B cell (primary cell): ENCODE measurements around the gene NCBP3. TPM values are rescaled to one million over a fixed set of nuclear protein-coding genes. Genes with fewer than 3 reads are reported as not detected.

Experiments
- ATAC-seq: fragments of 200-7000 bp; cut with Tn5 transposase; one replicate; pipeline ENCODE4 v1.10.0; 2021; ENCODE audit warnings: low read depth, mild to moderate bottlenecking, moderate number of reproducible peaks, moderate library complexity
- CTCF ChIA-PET: fragments of 350-600 bp; sonication (Branson Sonifier 250); formaldehyde crosslinking; loops from one replicate; lab custom pipeline; 2021; ENCODE audit warnings: antibody characterized with exemption, inconsistent platforms; lab: Charles Lee
- POLR2A ChIA-PET: fragments of 350-600 bp; sonication (Branson Sonifier 250); formaldehyde crosslinking; loops from one replicate; lab custom pipeline; 2021; ENCODE audit warnings: antibody characterized with exemption; lab: Charles Lee
- DNase-seq: peaks from one replicate; pipeline ENCODE4 v3.0.0; 2013
- H2AFZ ChIP-seq: 2 replicates; pipeline ENCODE4 v1.6.1; 2012; ENCODE audit warnings: mild to moderate bottlenecking, low read depth, low read length; ENCODE audit not compliant: insufficient read depth, poor library complexity, severe bottlenecking
- H3K27ac ChIP-seq, 2 donors: 1 replicate in 1 of 2; 2 replicates in 1 of 2; pipeline ENCODE4 v1.5.1; 2012 to 2013; ENCODE audit warnings: low read length in 2 of 2, mild to moderate bottlenecking in 2 of 2, moderate library complexity in 1 of 2
- H3K27me3 ChIP-seq, 4 experiments: fragments of 200-600 bp in 1 of 4; sonication (generic) in 1 of 4; replicated peaks in 1 of 4; 1 replicate in 2 of 4; 2 replicates in 2 of 4; pipeline versions ENCODE4 v1.6.1 to v1.7.0; 2013 to 2016; ENCODE audit warnings: low read length in 3 of 4, mild to moderate bottlenecking in 2 of 4, mixed read lengths in 1 of 4, moderate library complexity in 1 of 4; ENCODE audit not compliant: insufficient read depth in 4 of 4, control insufficient read depth in 3 of 4; ENCODE audit errors: control extremely low read depth in 1 of 4
- H3K36me3 ChIP-seq, 2 experiments: replicated peaks in 1 of 2; 1 replicate in 1 of 2; 2 replicates in 1 of 2; pipeline versions ENCODE4 v1.6.1 to v1.7.1; 2013; ENCODE audit warnings: low read length in 1 of 2; ENCODE audit not compliant: insufficient read depth in 2 of 2, control insufficient read depth in 1 of 2; ENCODE audit errors: control extremely low read depth in 1 of 2, extremely low read depth in 1 of 2
- H3K4me1 ChIP-seq, 2 donors: fragments of 200-600 bp in 1 of 2; sonication (generic) in 1 of 2; 1 replicate in 1 of 2; 2 replicates in 1 of 2; pipeline versions ENCODE4 v1.5.1 to v1.6.1; 2013 to 2017; ENCODE audit warnings: low read length in 2 of 2; ENCODE audit not compliant: control insufficient read depth in 2 of 2, insufficient read depth in 2 of 2
- H3K4me2 ChIP-seq: replicated peaks from 2 replicates; pipeline ENCODE3; 2012; ENCODE audit warnings: mild to moderate bottlenecking, low read depth, low read length; ENCODE audit not compliant: poor library complexity, severe bottlenecking
- H3K4me3 ChIP-seq, 5 experiments: fragments of 200-600 bp in 1 of 5; sonication (generic) in 1 of 5; 1 replicate in 3 of 5; 2 replicates in 2 of 5; pipeline versions ENCODE4 v1.5.1 to v1.7.0; 2011 to 2016; ENCODE audit warnings: low read length in 4 of 5, mild to moderate bottlenecking in 4 of 5, low read depth in 2 of 5, control low read depth in 1 of 5, moderate library complexity in 1 of 5; ENCODE audit not compliant: insufficient read depth in 1 of 5; ENCODE audit errors: control extremely low read depth in 1 of 5, extremely low read depth in 1 of 5
- H3K79me2 ChIP-seq: fragments of 200-600 bp; sonication (generic); one replicate; pipeline ENCODE4 v1.6.0; 2016; ENCODE audit warnings: low read length; ENCODE audit not compliant: control insufficient read depth, insufficient read depth
- H3K9ac ChIP-seq: fragments of 200-600 bp; sonication (generic); 2 replicates; pipeline ENCODE4 v1.6.1; 2017; ENCODE audit warnings: mild to moderate bottlenecking, low read length, moderate library complexity
- H3K9me3 ChIP-seq, 3 donors: one replicate each; pipeline versions ENCODE4 v1.6.1 to v1.7.1; 2013; ENCODE audit warnings: low read length in 2 of 3; ENCODE audit not compliant: control insufficient read depth in 2 of 3, insufficient read depth in 1 of 3; ENCODE audit errors: control extremely low read depth in 1 of 3
- H4K20me1 ChIP-seq: 2 replicates; pipeline ENCODE4 v1.6.0; 2012; ENCODE audit warnings: mild to moderate bottlenecking, low read length; ENCODE audit not compliant: insufficient read depth, control insufficient read depth, poor library complexity, severe bottlenecking
- H3K27ac Mint-ChIP-seq: one replicate; pipeline ENCODE4 v1.8.0; 2021; ENCODE audit warnings: mixed read lengths
- H3K27me3 Mint-ChIP-seq: one replicate; pipeline ENCODE4 v1.8.0; 2021; ENCODE audit warnings: mixed read lengths
- H3K4me1 Mint-ChIP-seq: one replicate; pipeline ENCODE4 v1.8.0; 2021; ENCODE audit warnings: mixed read lengths
- H3K4me3 Mint-ChIP-seq: one replicate; pipeline ENCODE4 v1.8.0; 2021; ENCODE audit warnings: mixed read lengths
- H3K9me3 Mint-ChIP-seq: one replicate; pipeline ENCODE4 v1.8.0; 2022; ENCODE audit warnings: mixed read lengths; ENCODE audit not compliant: insufficient read depth
- EZH2 ChIP-seq: IDR thresholded peaks from 2 replicates; pipeline ENCODE4 v1.6.1; 2012; ENCODE audit warnings: borderline replicate concordance, low read depth, mild to moderate bottlenecking, moderate library complexity, low read length; ENCODE audit not compliant: insufficient read depth, poor library complexity, severe bottlenecking
- WGBS: methylation state at CpG from one replicate; pipeline ENCODE4 v1.1.5; 2013; ENCODE audit warnings: missing lambda C conversion rate; ENCODE audit not compliant: insufficient coverage; 5-methylcytosine and 5-hydroxymethylcytosine counted together
- intact Hi-C: fragments of 100-400 bp; cut with micrococcal nuclease; formaldehyde crosslinking; loops from one replicate; pipeline ENCODE4 v1.10.0; 2022
- polyA plus RNA-seq: library from polyadenylated mRNA; depleted of rRNA; stranded (reverse); fragments of >200 nt; gene quantifications from 2 replicates; pipeline ENCODE4 v1.2.3, GENCODE V29; 2012
- total RNA-seq, 2 donors: library from RNA; stranded (reverse); fragments of 120-200 nt in 1 of 2; gene quantifications; 1 replicate in 1 of 2; 2 replicates in 1 of 2; pipeline versions ENCODE4 v1.2.3 to v1.2.4, GENCODE V29; 2013 to 2022
- TF ChIP-seq, protein P1 (sequence below): fragments of 200-600 bp; IDR thresholded peaks from one replicate; pipeline ENCODE4 v1.8.0; 2022; ENCODE audit warnings: antibody characterized with exemption, mild to moderate bottlenecking

Gene NCBP3
- total and polyA plus RNA-seq, 2 donors (not counting 1 experiment from before 2014, with no cell fraction given), result 11.1 to 71.7 TPM

DNA sequence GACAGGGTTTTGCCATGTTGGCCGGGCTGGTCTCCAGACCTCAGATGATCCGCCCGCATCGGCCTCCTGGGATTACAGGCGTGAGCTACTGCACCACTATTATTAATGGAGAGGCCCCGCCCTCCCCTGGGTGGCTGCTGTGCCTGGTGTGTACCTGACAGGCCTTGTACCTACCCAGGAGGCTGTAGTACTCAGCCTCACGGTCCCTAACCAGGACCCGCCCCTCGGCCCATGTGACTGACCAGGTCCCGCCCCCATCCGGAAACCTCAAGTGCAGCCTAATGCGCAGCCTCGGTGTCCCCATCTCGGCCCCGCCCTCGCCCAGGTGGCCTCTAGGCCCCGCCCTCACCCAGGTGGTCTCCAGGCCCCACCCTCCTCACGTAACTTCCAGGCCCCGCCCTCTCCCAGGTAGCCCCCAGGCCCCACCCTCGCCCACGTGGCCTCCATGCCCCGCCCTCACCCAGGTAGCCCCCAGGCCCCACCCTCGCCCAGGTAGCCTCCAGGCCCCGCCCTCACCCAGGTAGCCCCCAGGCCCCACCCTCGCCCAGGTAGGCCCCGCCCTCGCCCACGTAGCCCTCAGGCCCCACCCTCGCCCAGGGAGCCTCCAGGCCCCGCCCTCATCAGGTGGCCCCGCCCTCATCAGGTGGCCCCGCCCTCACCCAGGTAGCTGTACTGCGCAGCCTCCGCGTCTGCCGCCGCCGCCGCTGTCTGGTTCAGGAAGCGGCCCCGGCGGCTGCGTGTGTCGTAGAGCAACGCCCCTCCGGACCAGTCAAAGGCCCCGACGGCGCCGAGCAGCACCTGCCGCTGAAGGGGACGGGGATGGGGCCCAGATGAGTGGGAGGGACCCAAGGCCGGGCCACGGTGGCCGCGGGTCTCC lies 91.3 kb downstream of the NCBP3 start:
- Histone ChIP-seq H3K27me3 (no peaks in the 10 kb centered on the region), H3K4me3 (peak overlapping the region in 4 of 5 experiments; percentile 28 to 57 (median 44)), H2AFZ (peak overlapping the region; percentile 87), H3K27ac (peak overlapping the region in 1 of 2 donors; percentile 46), H3K9ac (peak overlapping the region; percentile 64), H3K4me1 (peaks cover 3 to 32% of the 10 kb centered on the region in 2 donors), H3K4me2 (peak overlapping the region; percentile 92), H3K9me3 (peaks cover 0 to 11% (median 0%) of the 10 kb centered on the region in 3 donors), H3K79me2 (no peaks in the 10 kb centered on the region), H3K36me3 (no peaks in the 10 kb centered on the region), H4K20me1 (no peaks in the 10 kb centered on the region)
- Mint-ChIP-seq H3K27me3 (no peaks in the 10 kb centered on the region), H3K27ac (peak overlapping the region; percentile 59), H3K4me1 (peaks cover 22% of the 10 kb centered on the region), H3K9me3 (no peaks in the 10 kb centered on the region), H3K4me3 (peak overlapping the region; percentile 56)
- no peak for TF ChIP-seq EZH2
- TF ChIP-seq, protein P1, sequence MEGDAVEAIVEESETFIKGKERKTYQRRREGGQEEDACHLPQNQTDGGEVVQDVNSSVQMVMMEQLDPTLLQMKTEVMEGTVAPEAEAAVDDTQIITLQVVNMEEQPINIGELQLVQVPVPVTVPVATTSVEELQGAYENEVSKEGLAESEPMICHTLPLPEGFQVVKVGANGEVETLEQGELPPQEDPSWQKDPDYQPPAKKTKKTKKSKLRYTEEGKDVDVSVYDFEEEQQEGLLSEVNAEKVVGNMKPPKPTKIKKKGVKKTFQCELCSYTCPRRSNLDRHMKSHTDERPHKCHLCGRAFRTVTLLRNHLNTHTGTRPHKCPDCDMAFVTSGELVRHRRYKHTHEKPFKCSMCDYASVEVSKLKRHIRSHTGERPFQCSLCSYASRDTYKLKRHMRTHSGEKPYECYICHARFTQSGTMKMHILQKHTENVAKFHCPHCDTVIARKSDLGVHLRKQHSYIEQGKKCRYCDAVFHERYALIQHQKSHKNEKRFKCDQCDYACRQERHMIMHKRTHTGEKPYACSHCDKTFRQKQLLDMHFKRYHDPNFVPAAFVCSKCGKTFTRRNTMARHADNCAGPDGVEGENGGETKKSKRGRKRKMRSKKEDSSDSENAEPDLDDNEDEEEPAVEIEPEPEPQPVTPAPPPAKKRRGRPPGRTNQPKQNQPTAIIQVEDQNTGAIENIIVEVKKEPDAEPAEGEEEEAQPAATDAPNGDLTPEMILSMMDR, result no peak
- intact Hi-C loops, result loop anchor here (1.0 kb wide), 1 partner anchor 11 kb away; no protein-coding TSS in a partner anchor
- WGBS, result 16% methylated on average over 47 of the region's 56 CpGs
- ChIA-PET CTCF (interaction anchor here (1.4 to 20.4 kb wide), 2 partner anchors 18 to 42 kb away, joined by 3 to 176 read pairs; no protein-coding TSS in a partner anchor), POLR2A (interaction anchor here (0.6 to 1.5 kb wide), 7 partner anchors 10 to 92 kb away, joined by 3 to 9 read pairs (median 4); no protein-coding TSS in a partner anchor)
- ATAC-seq (peak; percentile 93), DNase-seq (peak; percentile 89)

DNA sequence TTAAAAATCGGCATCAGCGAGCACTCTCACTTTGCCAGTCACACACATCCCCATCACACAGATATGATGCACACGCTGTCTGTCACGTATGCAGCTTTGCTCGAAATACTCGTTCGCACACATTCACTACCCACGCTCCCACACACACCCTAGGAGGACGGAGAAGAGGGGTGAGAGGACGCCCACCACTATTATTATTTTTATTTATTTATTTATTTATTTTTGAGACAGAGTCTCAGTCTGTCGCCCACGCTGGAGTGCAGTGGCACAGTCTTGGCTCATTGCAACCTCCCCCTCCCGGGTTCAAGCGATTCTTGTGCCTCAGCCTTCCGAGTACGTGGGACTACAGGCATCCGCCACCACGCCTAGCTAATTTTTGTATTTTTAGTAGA lies 92.0 kb downstream of the NCBP3 start:
- Histone ChIP-seq H3K27ac (no peak overlapping the region), H3K9me3 (peaks cover 0 to 6% (median 0%) of the 10 kb centered on the region in 3 donors), H3K79me2 (no peaks in the 10 kb centered on the region), H3K36me3 (no peaks in the 10 kb centered on the region), H3K4me2 (no peak overlapping the region), H3K27me3 (no peaks in the 10 kb centered on the region), H3K4me1 (peaks cover 3 to 32% of the 10 kb centered on the region in 2 donors), H2AFZ (no peak overlapping the region), H4K20me1 (no peaks in the 10 kb centered on the region), H3K4me3 (no peak overlapping the region), H3K9ac (no peak overlapping the region)
- Mint-ChIP-seq H3K4me1 (peaks cover 22% of the 10 kb centered on the region), H3K27me3 (no peaks in the 10 kb centered on the region), H3K27ac (peak overlapping the region; percentile 67), H3K9me3 (no peaks in the 10 kb centered on the region), H3K4me3 (peak overlapping the region; percentile 51)
- TF ChIP-seq, protein P1, result no peak
- TF ChIP-seq EZH2, result no peak
- ATAC-seq (no peak), DNase-seq (no peak)
- intact Hi-C loops, result no loop called here
- WGBS, result 87% methylated on average over 8 of the region's 18 CpGs
- CTCF ChIA-PET, result interaction anchor here (1.4 to 20.4 kb wide), 2 partner anchors 18 to 43 kb away, joined by 3 to 176 read pairs; no protein-coding TSS in a partner anchor
- POLR2A ChIA-PET, result no interaction called here
